OCI-LY7 (cell line): ENCODE results near the gene NSMCE3. TPM values are rescaled to one million over a fixed set of nuclear protein-coding genes. Genes with fewer than 3 reads are reported as not detected.

Source experiments
- BruUV-seq: library from RNA; stranded (reverse); fragments of 400-500 nt; replicated peaks from 2 replicates; lab custom pipeline; 2021; lab: Mats Ljungman, UMichigan
- CTCF ChIA-PET: fragments of 300-600 bp; sonication (Branson Sonifier 250); formaldehyde crosslinking; loops from one replicate; lab custom pipeline; 2022; ENCODE audit warnings: antibody characterized with exemption; ENCODE audit not compliant: unreplicated experiment; lab: Charles Lee
- POLR2A ChIA-PET: fragments of 300-600 bp; sonication (Branson Sonifier 250); formaldehyde crosslinking; loops from one replicate; lab custom pipeline; 2022; ENCODE audit warnings: antibody characterized with exemption; lab: Charles Lee
- DNase-seq: peaks from one replicate; pipeline ENCODE4 v3.0.0-alpha.2; 2015; ENCODE audit warnings: low spot score
- H2AFZ ChIP-seq: fragments of 200-600 bp; sonication (generic), shearing (Covaris generic); 2 replicates; pipeline ENCODE4 v1.6.1; 2014; ENCODE audit warnings: mild to moderate bottlenecking, antibody characterized with exemption, low read length, moderate library complexity
- H3K27ac ChIP-seq: fragments of 200-600 bp; sonication (generic); 2 replicates; pipeline ENCODE4 v1.5.1; 2014; ENCODE audit warnings: mixed run types, low read depth, mild to moderate bottlenecking, moderate library complexity, low read length, inconsistent platforms; ENCODE audit not compliant: poor library complexity, severe bottlenecking
- H3K36me3 ChIP-seq: fragments of 200-600 bp; sonication (generic); 2 replicates; pipeline ENCODE4 v1.6.1; 2014; ENCODE audit warnings: mild to moderate bottlenecking, antibody characterized with exemption, low read length, moderate library complexity, mixed read lengths; ENCODE audit not compliant: insufficient read depth
- H3K4me1 ChIP-seq: fragments of 200-600 bp; sonication (generic); 2 replicates; pipeline ENCODE4 v1.5.1; 2014; ENCODE audit warnings: mild to moderate bottlenecking, low read length; ENCODE audit not compliant: insufficient read depth, poor library complexity, severe bottlenecking
- H3K4me2 ChIP-seq: fragments of 200-600 bp; sonication (generic); 2 replicates; pipeline ENCODE4 v1.6.1; 2014; ENCODE audit warnings: mild to moderate bottlenecking, low read length
- H3K4me3 ChIP-seq: fragments of 200-600 bp; sonication (generic); 2 replicates; pipeline ENCODE4 v1.5.1; 2014; ENCODE audit warnings: mild to moderate bottlenecking, low read depth, low read length; ENCODE audit not compliant: poor library complexity, severe bottlenecking
- H3K79me2 ChIP-seq: fragments of 200-600 bp; sonication (generic); 2 replicates; pipeline ENCODE4 v1.6.1; 2016; ENCODE audit warnings: low read depth, mild to moderate bottlenecking, low read length, moderate library complexity, mixed read lengths; ENCODE audit not compliant: insufficient read depth
- H3K9me2 ChIP-seq: fragments of 200-600 bp; sonication (generic); 2 replicates; pipeline ENCODE4 v1.6.1; 2016; ENCODE audit warnings: mild to moderate bottlenecking, low read length, mixed read lengths; ENCODE audit not compliant: insufficient read depth
- H3K9me3 ChIP-seq: fragments of 200-600 bp; sonication (generic); 2 replicates; pipeline ENCODE4 v1.6.1; 2014; ENCODE audit warnings: mild to moderate bottlenecking, mixed run types, low read length, mixed read lengths
- H4K20me1 ChIP-seq: fragments of 200-600 bp; sonication (generic); 2 replicates; pipeline ENCODE4 v1.6.1; 2014; ENCODE audit warnings: mild to moderate bottlenecking, antibody characterized with exemption, low read length, moderate library complexity, mixed read lengths; ENCODE audit not compliant: insufficient read depth
- CTCF ChIP-seq: fragments of 200-600 bp; sonication (generic); conservative IDR thresholded peaks from 2 replicates; pipeline ENCODE4 v1.5.1; 2014; ENCODE audit warnings: mild to moderate bottlenecking, antibody characterized with exemption, low read length, moderate library complexity, mixed read lengths
- EZH2phosphoT487 ChIP-seq: fragments of 200-600 bp; sonication (generic); IDR thresholded peaks from 2 replicates; pipeline ENCODE4 v1.6.1; 2018; ENCODE audit warnings: low read depth, borderline replicate concordance, mild to moderate bottlenecking, mixed run types, antibody characterized with exemption, low read length, moderate library complexity, mixed read lengths
- intact Hi-C: fragments of 100-400 bp; cut with micrococcal nuclease; formaldehyde crosslinking; loops from one replicate; pipeline ENCODE4 v1.10.0; 2022; ENCODE audit not compliant: unreplicated experiment
- total RNA-seq, 2 experiments: library from RNA; depleted of rRNA in 1 of 2; stranded (reverse); fragments of >200 nt in 1 of 2; shearing (Covaris generic) in 1 of 2; gene quantifications; 2 replicates each; pipeline ENCODE4 v1.2.3, GENCODE V29; 2014 to 2022

Gene NSMCE3
- total RNA-seq, 2 experiments from 2014 or later: 18.6 to 29.4 TPM

- POLR2A ChIA-PET: interaction anchor here (1.0 kb wide), 1 partner anchor 9 kb away, joined by 3 read pairs; no protein-coding TSS in a partner anchor
- no peak overlapping the region for H2AFZ ChIP-seq
- no peak overlapping the region for H3K4me2 ChIP-seq
- BruUV-seq: no TSS peak
- H3K9me3 ChIP-seq: no peaks in the 10 kb centered on the region
- H3K27ac ChIP-seq: no peak overlapping the region
- peaks cover 3% of the 10 kb centered on the region for H3K4me1 ChIP-seq
- H3K9me2 ChIP-seq: no peaks in the 10 kb centered on the region
- TF ChIP-seq CTCF (no peak), EZH2phosphoT487 (no peak)
- H3K79me2 ChIP-seq: peaks cover 10% of the 10 kb centered on the region
- CTCF ChIA-PET: no interaction called here
- no peaks in the 10 kb centered on the region for H3K36me3 ChIP-seq
- DNase-seq: no peak
- intact Hi-C loops: loop anchor here (10.0 kb wide), 2 partner anchors 126 to 484 kb away; no protein-coding TSS in a partner anchor
- peaks cover 2% of the 10 kb centered on the region; the same call in 1 of the 2 replicates for H4K20me1 ChIP-seq
- H3K4me3 ChIP-seq: no peak overlapping the region
Observed at GRCh38 chr15:29260896-29261295, 8.7 kb downstream of the NSMCE3 start.

GRCh38 chr15:29259233-29259632 lies 10.4 kb downstream of the NSMCE3 start:
- Histone ChIP-seq H3K4me2 (no peak overlapping the region), H3K9me2 (no peaks in the 10 kb centered on the region), H3K4me3 (no peak overlapping the region), H3K79me2 (no peaks in the 10 kb centered on the region), H2AFZ (no peak overlapping the region), H3K27ac (no peak overlapping the region), H3K9me3 (no peaks in the 10 kb centered on the region), H3K4me1 (no peaks in the 10 kb centered on the region), H3K36me3 (no peaks in the 10 kb centered on the region), H4K20me1 (no peaks in the 10 kb centered on the region)
- DNase-seq: no peak
- TF ChIP-seq CTCF (0 out of 2 replicates have a peak, but pooled peaks have one; percentile 26), EZH2phosphoT487 (no peak)
- intact Hi-C loops: no loop called here
- ChIA-PET POLR2A (interaction anchor here (0.5 to 1.1 kb wide), 2 partner anchors 8 to 33 kb away, joined by 3 read pairs; no protein-coding TSS in a partner anchor), CTCF (no interaction called here)
- no TSS peak for BruUV-seq

- DNase-seq: no peak
- CTCF ChIA-PET: no interaction called here
- Histone ChIP-seq H3K9me2 (no peaks in the 10 kb centered on the region), H3K36me3 (no peaks in the 10 kb centered on the region), H3K4me3 (no peak overlapping the region), H3K79me2 (no peaks in the 10 kb centered on the region), H4K20me1 (no peaks in the 10 kb centered on the region), H3K4me2 (no peak overlapping the region), H3K27ac (no peak overlapping the region), H2AFZ (no peak overlapping the region), H3K9me3 (no peaks in the 10 kb centered on the region), H3K4me1 (no peaks in the 10 kb centered on the region)
- BruUV-seq: no TSS peak
- POLR2A ChIA-PET: interaction anchor here (1.0 kb wide), 1 partner anchor 9 kb away, joined by 3 read pairs; no protein-coding TSS in a partner anchor
- TF ChIP-seq EZH2phosphoT487 (no peak), CTCF (no peak)
- intact Hi-C loops: no loop called here
Observed at GRCh38 chr15:29252234-29252633, 17.4 kb downstream of the NSMCE3 start.
